Fibroblast of peridontal ligament (primary cell): ENCODE results near the gene OTUD3.
"Not testable (repeated sequence)": the region's sequence is repeated elsewhere in the genome, so short reads cannot be mapped to it uniquely, and the experiment has no call there.

ENCODE experiments used
- DNase-seq: peaks from one replicate; pipeline ENCODE4 v3.0.0-alpha.2; 2010; ENCODE audit errors: extremely low read depth

Gene OTUD3

GRCh38 chr1:19882111-19883071, at the start of gene OTUD3:
OTUD3 (plus strand) TSS chr1:19882395; CDS start chr1:19882514, 119 bp downstream.
- peak; percentile 98 for DNase-seq

GRCh38 chr1:19835578-19835977, 46.6 kb upstream of the OTUD3 start:
- DNase-seq: no peak

DNA sequence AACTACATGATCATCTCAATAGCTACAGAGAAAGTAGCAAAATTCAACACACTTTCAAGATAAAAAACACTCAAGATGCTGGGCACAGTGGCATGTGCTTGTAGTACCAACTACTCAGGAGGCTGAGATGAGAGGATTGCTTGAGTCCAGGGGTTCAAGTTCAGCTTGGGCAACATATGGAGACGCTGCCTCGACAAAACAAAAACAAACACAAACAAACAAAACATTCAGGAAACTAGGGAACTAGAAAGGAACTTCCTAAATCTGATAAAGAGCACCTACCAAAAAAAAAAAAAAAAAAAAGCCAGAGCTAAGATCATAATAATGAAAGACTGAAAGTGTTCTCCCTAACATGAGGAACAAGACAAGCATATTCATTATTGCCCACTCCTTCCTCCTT, 44.3 kb upstream of the OTUD3 start:
- no peak for DNase-seq

DNA sequence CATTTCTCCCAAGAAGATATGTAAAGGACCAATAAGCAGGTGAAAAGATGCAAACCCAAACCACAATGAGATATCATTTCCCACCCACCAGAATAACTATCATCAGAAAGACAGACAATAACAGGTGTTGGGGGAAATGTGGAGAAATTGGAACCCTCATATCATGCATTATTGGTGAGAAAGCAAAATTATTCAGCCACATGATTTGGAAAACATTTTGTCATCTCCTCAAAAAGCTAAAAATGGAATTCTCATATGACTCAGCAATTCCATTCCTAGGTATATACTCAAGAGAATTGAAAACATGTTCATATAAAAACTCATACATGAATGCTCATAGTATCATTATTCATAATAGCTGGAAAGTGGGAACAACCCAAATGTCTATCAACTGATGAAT, 42.0 kb upstream of the OTUD3 start:
- no peak for DNase-seq

- DNase-seq: no peak
These were observed 37.3 kb upstream of the OTUD3 start for GRCh38 chr1:19844731-19845495.

- no peak for DNase-seq
These were observed 36.6 kb upstream of the OTUD3 start for GRCh38 chr1:19845555-19845954.

- no peak for DNase-seq
These were observed 35.9 kb upstream of the OTUD3 start for GRCh38 chr1:19846338-19846737.

- DNase-seq: not testable (repeated sequence)
These were observed 34.9 kb upstream of the OTUD3 start for GRCh38 chr1:19847334-19847733.

- DNase-seq: not testable (repeated sequence)
These were observed 32.9 kb upstream of the OTUD3 start for GRCh38 chr1:19849307-19849706.

DNA sequence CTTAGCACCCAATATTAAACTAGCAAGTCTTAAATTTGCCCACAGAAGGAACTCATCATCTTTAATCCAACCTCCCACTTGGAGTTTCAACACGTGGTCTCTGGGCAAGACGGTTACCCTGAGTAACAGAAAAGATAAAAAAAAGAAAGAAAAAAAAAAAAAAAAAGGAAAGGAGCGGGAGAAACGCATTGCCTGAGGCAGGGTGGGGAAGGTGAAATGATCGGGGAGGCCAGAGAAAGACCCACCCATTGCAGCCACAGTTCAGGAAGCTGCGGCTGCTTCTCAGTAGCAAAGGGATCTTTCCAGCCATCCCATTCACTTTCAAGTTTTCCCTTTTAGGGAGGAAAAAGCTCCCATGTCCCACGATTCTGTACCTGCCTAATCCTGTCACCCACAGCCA, 32.0 kb upstream of the OTUD3 start:
- DNase-seq: no peak

- DNase-seq: peak; percentile 37
These were observed 30.2 kb upstream of the OTUD3 start for GRCh38 chr1:19852036-19852435.

- DNase-seq: no peak
These were observed 27.3 kb upstream of the OTUD3 start for GRCh38 chr1:19854866-19855265.

- DNase-seq: no peak
These were observed 23.3 kb upstream of the OTUD3 start for GRCh38 chr1:19858893-19859292.

DNA sequence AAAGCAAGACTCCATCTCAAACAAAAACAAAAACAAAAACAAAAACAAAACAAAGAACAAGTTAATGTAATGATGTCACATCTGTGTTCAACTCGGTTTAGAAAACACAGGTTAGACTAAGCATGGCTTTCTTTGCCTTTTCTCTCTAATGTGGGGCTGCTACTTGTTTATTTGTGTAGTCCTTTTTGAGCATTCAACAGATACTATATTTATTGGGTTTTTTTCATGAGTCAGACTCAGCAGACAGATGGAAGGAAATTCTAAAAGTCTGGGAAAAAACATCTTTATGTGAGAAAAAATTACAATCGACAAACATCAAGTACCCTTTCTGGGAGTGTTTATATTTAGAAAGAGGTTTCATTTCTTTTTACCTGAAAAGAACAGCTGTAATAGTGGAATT, 22.3 kb upstream of the OTUD3 start:
- DNase-seq: no peak

DNA sequence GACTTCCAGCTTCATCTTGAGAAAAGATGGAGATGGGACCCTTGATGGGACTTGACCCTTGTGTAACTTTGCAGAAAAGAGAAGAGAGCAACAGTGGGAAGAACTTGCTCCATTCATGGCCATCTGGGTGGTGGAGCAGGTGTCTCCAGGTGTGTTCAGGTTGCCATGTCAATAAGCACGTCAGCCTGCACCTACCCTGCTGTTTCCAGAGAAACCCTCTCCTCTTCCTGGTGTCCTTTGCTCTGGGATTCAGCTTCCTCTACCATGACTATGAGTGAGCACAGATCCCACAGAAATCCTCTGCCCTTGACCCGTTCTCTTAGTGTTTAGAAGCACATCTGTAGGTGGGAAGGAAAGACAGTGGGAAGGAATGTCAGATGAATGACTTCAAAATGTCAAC, 21.8 kb upstream of the OTUD3 start:
- DNase-seq: no peak

GRCh38 chr1:19861034-19861433, 21.2 kb upstream of the OTUD3 start:
- no peak for DNase-seq

DNA sequence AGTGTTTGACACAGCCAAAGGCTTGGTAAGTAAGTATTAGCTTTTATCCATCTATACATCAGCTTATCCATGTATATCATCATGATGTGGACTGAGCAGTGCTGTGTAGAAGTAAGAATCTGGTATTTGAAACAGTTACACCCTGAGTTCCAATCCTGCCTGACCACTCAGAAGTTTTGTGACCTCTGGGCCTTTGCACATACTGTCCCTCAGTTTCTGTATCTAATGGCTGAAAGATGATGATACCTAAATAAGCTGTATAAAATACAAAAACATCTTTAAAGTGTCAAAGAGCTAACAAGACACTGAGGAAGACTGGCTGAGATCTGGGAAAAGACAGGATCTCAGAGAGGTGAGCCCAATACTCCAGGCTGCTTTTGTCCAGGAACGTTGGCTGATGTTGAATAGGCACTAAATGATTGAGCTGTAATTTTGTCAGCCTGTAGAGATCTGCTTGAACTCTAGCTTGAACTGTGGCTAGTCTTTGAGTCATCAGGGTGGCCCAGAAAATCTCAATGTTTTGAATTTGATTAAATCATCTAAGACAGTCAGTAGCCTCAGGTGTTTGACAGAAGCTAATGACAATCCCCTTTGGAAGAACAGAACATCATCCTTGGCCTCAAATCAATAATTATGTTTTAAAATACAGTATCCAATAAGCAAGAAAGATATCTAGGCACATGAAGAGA, 20.2 kb upstream of the OTUD3 start:
- DNase-seq: no peak

- no peak for DNase-seq
These were observed 19.3 kb upstream of the OTUD3 start for GRCh38 chr1:19862944-19863343.

- DNase-seq: no peak
These were observed 17.5 kb upstream of the OTUD3 start for GRCh38 chr1:19864570-19865160.

DNA sequence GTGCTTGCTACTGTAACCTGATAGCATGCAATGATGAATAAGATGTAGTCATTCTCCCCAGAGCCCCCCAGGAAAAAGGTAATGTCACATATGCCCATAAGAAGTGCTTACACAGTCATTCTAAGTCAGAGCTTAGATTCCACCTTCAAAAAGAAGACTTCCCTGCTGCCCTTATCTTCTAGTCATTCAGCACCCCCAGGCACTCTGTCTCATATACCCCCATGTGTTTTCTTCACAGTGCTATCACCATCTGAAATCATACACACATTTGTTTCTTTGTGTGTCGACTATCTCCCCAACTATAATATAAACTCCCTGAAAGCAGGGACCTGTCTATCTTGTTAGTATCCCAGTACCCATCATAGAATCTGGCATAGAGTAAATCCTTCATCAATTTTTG, 16.2 kb upstream of the OTUD3 start:
- DNase-seq: no peak

DNA sequence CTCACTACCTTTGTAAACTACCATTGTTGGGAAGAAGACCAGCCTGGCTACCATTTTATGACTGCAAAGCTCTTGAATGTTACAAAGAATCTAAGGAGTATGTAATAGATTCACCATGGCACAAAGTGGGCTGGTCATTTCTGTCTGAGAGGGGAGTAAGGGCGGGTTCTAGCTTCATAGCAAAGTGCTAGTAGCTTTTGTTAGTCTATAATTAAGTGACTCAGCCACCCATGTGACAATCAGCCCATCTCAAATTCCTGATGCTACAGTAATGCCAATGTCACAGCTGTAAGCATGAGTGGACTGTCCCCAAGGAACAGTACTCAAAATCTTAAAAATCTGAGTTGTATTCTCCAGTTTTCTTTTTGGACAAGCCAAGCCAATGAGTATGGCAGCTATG, 15.4 kb upstream of the OTUD3 start:
- DNase-seq: peak; percentile 75

DNA sequence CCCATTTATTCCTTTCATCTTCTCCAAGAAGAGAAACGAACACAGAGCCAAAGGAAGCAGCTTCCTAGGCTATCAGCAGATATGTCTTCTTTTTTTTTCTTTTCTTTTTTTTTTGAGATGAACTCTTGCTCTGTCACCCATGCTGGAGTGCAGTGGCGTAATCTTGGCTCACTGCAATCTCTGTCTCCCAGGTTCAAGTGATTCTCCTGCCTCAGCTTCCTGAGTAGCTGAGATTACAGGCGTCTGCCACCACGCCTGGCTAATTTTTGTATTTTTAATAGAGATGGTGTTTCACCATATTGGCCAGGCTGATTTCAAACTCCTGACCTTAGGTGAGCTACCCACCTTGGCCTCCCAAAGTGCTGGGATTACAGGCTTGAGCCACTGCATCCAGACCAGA, 13.6 kb upstream of the OTUD3 start:
- DNase-seq: not testable (repeated sequence)
